Osteoblast (primary cell): ENCODE results near the gene RFTN1. TPM values are rescaled to one million over a fixed set of nuclear protein-coding genes. Genes with fewer than 3 reads are reported as not detected.

ENCODE experiments used
- DNase-seq: peaks from one replicate; pipeline ENCODE4 v3.0.0; 2011; ENCODE audit warnings: low spot score, mixed read lengths; ENCODE audit not compliant: insufficient read length; ENCODE audit errors: missing footprints
- H2AFZ ChIP-seq: 2 replicates; pipeline ENCODE4 v1.6.0; 2011; ENCODE audit warnings: mild to moderate bottlenecking, low read length
- H3K27ac ChIP-seq: 2 replicates; pipeline ENCODE4 v1.5.1; 2011; ENCODE audit warnings: mild to moderate bottlenecking, low read depth, low read length, moderate library complexity
- H3K27me3 ChIP-seq: 2 replicates; pipeline ENCODE4 v1.6.0; 2012; ENCODE audit warnings: mild to moderate bottlenecking, control low read depth, inconsistent platforms, low read length, moderate library complexity; ENCODE audit not compliant: insufficient read depth
- H3K36me3 ChIP-seq: 2 replicates; pipeline ENCODE4 v1.5.1; 2011; ENCODE audit warnings: mild to moderate bottlenecking, low read length, control low read depth, moderate library complexity; ENCODE audit not compliant: insufficient read depth
- H3K4me1 ChIP-seq: 2 replicates; pipeline ENCODE4 v1.5.1; 2011; ENCODE audit warnings: mild to moderate bottlenecking, low read length, control low read depth, moderate library complexity; ENCODE audit not compliant: insufficient read depth
- H3K4me2 ChIP-seq: 2 replicates; pipeline ENCODE4 v1.6.0; 2011; ENCODE audit warnings: mild to moderate bottlenecking, low read length; ENCODE audit not compliant: insufficient read depth
- H3K4me3 ChIP-seq: fragments of 200-600 bp; sonication (generic); 3 replicates; pipeline ENCODE4 v1.5.1; 2012; ENCODE audit warnings: mild to moderate bottlenecking, low read length, inconsistent platforms; ENCODE audit not compliant: insufficient read depth
- H3K79me2 ChIP-seq: 2 replicates; pipeline ENCODE4 v1.6.0; 2012; ENCODE audit warnings: mild to moderate bottlenecking, low read length, control low read depth, inconsistent platforms; ENCODE audit not compliant: insufficient read depth
- H3K9me3 ChIP-seq: 2 replicates; pipeline ENCODE4 v1.5.1; 2011; ENCODE audit warnings: low read depth, low read length, control low read depth
- H4K20me1 ChIP-seq: 2 replicates; pipeline ENCODE4 v1.6.0; 2012; ENCODE audit warnings: mild to moderate bottlenecking, low read length, control low read depth; ENCODE audit not compliant: insufficient read depth
- total RNA-seq: library from RNA; depleted of rRNA; stranded (reverse); fragments of >200 nt; gene quantifications from 2 replicates; pipeline ENCODE4 v1.2.3, GENCODE V29; 2012
- TF ChIP-seq, protein P1 (sequence below): IDR thresholded peaks from 2 replicates; pipeline ENCODE4 v1.5.1; 2011; ENCODE audit warnings: mild to moderate bottlenecking, low read depth, low read length, moderate library complexity; ENCODE audit errors: extremely low read depth

RFTN1 gene
- total RNA-seq, 1 donor, result 99.2 TPM

DNA sequence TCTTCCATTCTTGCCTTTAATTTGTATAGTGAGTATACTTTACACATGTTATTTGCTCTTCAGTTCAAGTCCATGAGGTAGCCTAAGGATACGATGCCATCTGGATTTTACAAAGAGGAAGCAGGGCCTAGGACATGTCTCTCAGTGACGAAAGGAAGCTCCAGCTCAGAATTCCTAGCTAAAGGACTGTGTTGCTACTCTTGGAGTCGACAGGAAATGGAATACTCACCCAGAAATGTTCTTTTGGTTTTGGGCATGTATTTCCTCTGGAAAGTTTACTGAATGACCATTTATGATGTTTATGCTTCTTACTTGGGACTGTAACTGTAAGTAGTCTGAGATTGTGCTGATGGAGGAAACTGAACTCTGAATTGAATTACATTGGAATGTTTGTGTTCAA lies 236.0 kb downstream of the RFTN1 start:
- DNase-seq, result peak; percentile 25
- Histone ChIP-seq H3K9me3 (no peaks in the 10 kb centered on the region), H4K20me1 (no peaks in the 10 kb centered on the region), H3K27ac (peak overlapping the region; percentile 45), H3K36me3 (peaks cover 5% of the 10 kb centered on the region), H3K79me2 (no peaks in the 10 kb centered on the region), H2AFZ (peak overlapping the region; percentile 85), H3K4me2 (no peak overlapping the region), H3K4me1 (peaks cover 3% of the 10 kb centered on the region), H3K4me3 (no peak overlapping the region), H3K27me3 (no peaks in the 10 kb centered on the region)
- TF ChIP-seq, protein P1, sequence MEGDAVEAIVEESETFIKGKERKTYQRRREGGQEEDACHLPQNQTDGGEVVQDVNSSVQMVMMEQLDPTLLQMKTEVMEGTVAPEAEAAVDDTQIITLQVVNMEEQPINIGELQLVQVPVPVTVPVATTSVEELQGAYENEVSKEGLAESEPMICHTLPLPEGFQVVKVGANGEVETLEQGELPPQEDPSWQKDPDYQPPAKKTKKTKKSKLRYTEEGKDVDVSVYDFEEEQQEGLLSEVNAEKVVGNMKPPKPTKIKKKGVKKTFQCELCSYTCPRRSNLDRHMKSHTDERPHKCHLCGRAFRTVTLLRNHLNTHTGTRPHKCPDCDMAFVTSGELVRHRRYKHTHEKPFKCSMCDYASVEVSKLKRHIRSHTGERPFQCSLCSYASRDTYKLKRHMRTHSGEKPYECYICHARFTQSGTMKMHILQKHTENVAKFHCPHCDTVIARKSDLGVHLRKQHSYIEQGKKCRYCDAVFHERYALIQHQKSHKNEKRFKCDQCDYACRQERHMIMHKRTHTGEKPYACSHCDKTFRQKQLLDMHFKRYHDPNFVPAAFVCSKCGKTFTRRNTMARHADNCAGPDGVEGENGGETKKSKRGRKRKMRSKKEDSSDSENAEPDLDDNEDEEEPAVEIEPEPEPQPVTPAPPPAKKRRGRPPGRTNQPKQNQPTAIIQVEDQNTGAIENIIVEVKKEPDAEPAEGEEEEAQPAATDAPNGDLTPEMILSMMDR, result no peak

GRCh38 chr3:16273867-16274266 lies 239.6 kb downstream of the RFTN1 start:
- TF ChIP-seq, protein P1, result no peak
- H3K4me1 ChIP-seq, result no peaks in the 10 kb centered on the region
- H3K27me3 ChIP-seq, result no peaks in the 10 kb centered on the region
- H2AFZ ChIP-seq, result no peak overlapping the region
- H3K9me3 ChIP-seq, result no peaks in the 10 kb centered on the region
- no peaks in the 10 kb centered on the region for H4K20me1 ChIP-seq
- H3K4me2 ChIP-seq, result no peak overlapping the region
- no peak for DNase-seq
- peaks cover 3% of the 10 kb centered on the region for H3K79me2 ChIP-seq
- H3K27ac ChIP-seq, result no peak overlapping the region
- peaks cover 21% of the 10 kb centered on the region for H3K36me3 ChIP-seq
- H3K4me3 ChIP-seq, result no peak overlapping the region

GRCh38 chr3:16272588-16272987 lies 240.9 kb downstream of the RFTN1 start:
- H3K9me3 ChIP-seq, result no peaks in the 10 kb centered on the region
- no peak for DNase-seq

DNA sequence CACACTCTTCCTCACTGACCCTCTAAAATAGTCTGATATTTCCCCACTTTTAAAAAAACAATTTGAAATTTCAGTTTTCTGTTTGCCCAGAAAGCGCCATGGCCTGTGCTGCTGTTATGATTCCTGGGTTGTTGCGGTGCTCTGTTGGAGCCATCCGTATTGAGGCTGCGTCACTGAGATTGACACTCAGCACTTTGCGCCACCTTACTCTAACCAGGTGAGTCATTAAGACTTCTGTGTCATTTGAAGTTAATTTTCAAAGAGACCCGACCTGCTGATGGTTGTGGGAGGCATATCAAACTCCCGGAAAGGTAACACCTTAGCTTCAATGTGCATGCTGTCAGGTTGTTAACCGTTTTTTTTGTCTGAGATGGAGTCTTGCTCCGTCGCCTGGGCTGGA lies 242.6 kb downstream of the RFTN1 start:
- Histone ChIP-seq H3K27me3 (no peaks in the 10 kb centered on the region), H3K4me3 (no peak overlapping the region)
- TF ChIP-seq, protein P1, result no peak

More at GRCh38 chr3:16272588-16272987, 240.9 kb downstream of the RFTN1 start:
- Histone ChIP-seq H3K4me2 (no peak overlapping the region), H3K27ac (no peak overlapping the region), H3K36me3 (peaks cover 21% of the 10 kb centered on the region), H4K20me1 (no peaks in the 10 kb centered on the region), H3K4me1 (no peaks in the 10 kb centered on the region), H3K79me2 (peaks cover 9% of the 10 kb centered on the region), H3K4me3 (no peak overlapping the region), H2AFZ (no peak overlapping the region), H3K27me3 (no peaks in the 10 kb centered on the region)
- TF ChIP-seq, protein P1, result no peak

More for the DNA sequence above, 242.6 kb downstream of the RFTN1 start:
- peaks cover 16% of the 10 kb centered on the region for H3K36me3 ChIP-seq
- H4K20me1 ChIP-seq, result no peaks in the 10 kb centered on the region
- H3K9me3 ChIP-seq, result no peaks in the 10 kb centered on the region
- no peak overlapping the region for H3K27ac ChIP-seq
- no peak for DNase-seq
- no peak overlapping the region for H2AFZ ChIP-seq
- H3K4me2 ChIP-seq, result no peak overlapping the region
- peaks cover 9% of the 10 kb centered on the region for H3K4me1 ChIP-seq
- H3K79me2 ChIP-seq, result peaks cover 26% of the 10 kb centered on the region
